Gastrocnemius medialis (tissue), 4 donors: ENCODE measurements around the gene INO80B. TPM values are rescaled to one million over a fixed set of nuclear protein-coding genes. Genes with fewer than 3 reads are reported as not detected.
"Not testable (repeated sequence)": the region's sequence is repeated elsewhere in the genome, so short reads cannot be mapped to it uniquely, and the experiment has no call there.

Experiments
- ATAC-seq, 2 donors: fragments of 150-250 bp; one replicate each; pipeline ENCODE4 v1.9.1; 2016
- DNase-seq, 2 donors: peaks; one replicate each; pipeline ENCODE4 v3.0.0-alpha.2; 2019
- H3K27ac ChIP-seq, 4 donors: fragments of 200-600 bp; sonication (generic); 1 replicate in 1 of 4; 2 replicates in 3 of 4; pipeline ENCODE4 v1.5.1; 2016 to 2018; ENCODE audit warnings: mild to moderate bottlenecking in 2 of 4, moderate library complexity in 1 of 4
- H3K27me3 ChIP-seq, 3 donors: fragments of 200-600 bp; sonication (generic) in 2 of 3; 1 replicate in 1 of 3; 2 replicates in 2 of 3; pipeline versions ENCODE4 v1.5.1 to v1.6.0; 2016 to 2019; ENCODE audit warnings: mild to moderate bottlenecking in 1 of 3, moderate library complexity in 1 of 3
- H3K36me3 ChIP-seq, 2 donors: fragments of 200-600 bp; sonication (generic) in 1 of 2; one replicate each; pipeline ENCODE4 v1.5.1; 2017 to 2018
- H3K4me1 ChIP-seq, 2 donors: fragments of 200-600 bp; sonication (generic) in 1 of 2; one replicate each; pipeline ENCODE4 v1.5.1; 2016 to 2017; ENCODE audit warnings: mild to moderate bottlenecking in 2 of 2
- H3K4me3 ChIP-seq, 4 donors: fragments of 200-600 bp; sonication (generic) in 3 of 4; 1 replicate in 1 of 4; 2 replicates in 3 of 4; pipeline ENCODE4 v1.5.1; 2016 to 2019; ENCODE audit warnings: mild to moderate bottlenecking in 2 of 4
- H3K9me3 ChIP-seq, 3 donors: fragments of 200-600 bp; sonication (generic) in 2 of 3; 1 replicate in 1 of 3; 2 replicates in 2 of 3; pipeline ENCODE4 v1.5.1; 2016 to 2019
- CTCF ChIP-seq, 5 experiments: fragments of 450-650 bp in 3 of 5; fragments of 200-600 bp in 2 of 5; sonication (generic) in 2 of 5; IDR thresholded peaks in 4 of 5; conservative IDR thresholded peaks in 1 of 5; 1 replicate in 4 of 5; 2 replicates in 1 of 5; pipeline ENCODE4 v1.5.1; 2016 to 2019; ENCODE audit warnings: antibody characterized with exemption in 5 of 5, mild to moderate bottlenecking in 3 of 5, moderate library complexity in 3 of 5
- POLR2A ChIP-seq, 2 donors: fragments of 450-650 bp; IDR thresholded peaks; one replicate each; pipeline ENCODE4 v1.6.1; 2017; ENCODE audit warnings: antibody characterized with exemption in 2 of 2, mild to moderate bottlenecking in 2 of 2, moderate library complexity in 2 of 2
- in situ Hi-C, 4 donors: fragments of 200-750 bp; cut with MboI; loops; one replicate each; pipeline versions ENCODE4 v1.15.0 to v1.8.0; 2017; ENCODE audit warnings: low sequenced_read_pairs in 4 of 4
- intact Hi-C: fragments of 100-400 bp; cut with DNase I; formaldehyde crosslinking; loops from one replicate; pipeline ENCODE4 v1.15.1; 2023; ENCODE audit warnings: low total_unique reads
- total RNA-seq, 4 donors: library from RNA; depleted of rRNA; stranded (reverse); fragments of >200 nt; gene quantifications; one replicate each; pipeline versions ENCODE4 v1.1.0 to v1.2.3, GENCODE V29; 2016

Gene INO80B
- total RNA-seq, 4 donors from 2014 or later = 14.5 to 51.9 (median 41.1) TPM

- peak overlapping the region; percentile 68 to 85 (median 73) for H3K27ac ChIP-seq
- H3K4me3 ChIP-seq = peak overlapping the region; percentile 55 to 65 (median 58)
- TF ChIP-seq CTCF (IDR thresholded peaks at IDR 0.05 in 4 of 5, conservative IDR thresholded peaks at IDR 0.05 in 1 of 5) = no peak
- TF ChIP-seq POLR2A (IDR thresholded peaks at IDR 0.05) = no peak
- H3K4me1 ChIP-seq = peaks cover 20 to 30% of the 10 kb centered on the region in 2 donors
- no peak for DNase-seq
- in situ Hi-C loops = no loop called here
- ATAC-seq = no peak
- H3K9me3 ChIP-seq = no peaks in the 10 kb centered on the region
- H3K27me3 ChIP-seq = peaks cover 6 to 32% (median 7%) of the 10 kb centered on the region in 3 donors
- intact Hi-C loops = no loop called here
- H3K36me3 ChIP-seq = no peaks in the 10 kb centered on the region
Observed at GRCh38 chr2:74441170-74441689, 13.7 kb upstream of the INO80B start.

GRCh38 chr2:74441690-74442482 lies 13.0 kb upstream of the INO80B start, which contains the start of gene RTKN:
Gene RTKN (minus strand): TSS chr2:74441937. CDS start chr2:74441816, 121 bp downstream.
- Histone ChIP-seq H3K4me1 (peaks cover 20 to 30% of the 10 kb centered on the region in 2 donors), H3K4me3 (peak within 1 kb of the TSS; percentile 55 to 65 (median 58)), H3K27me3 (peaks cover 6 to 32% (median 7%) of the 10 kb centered on the region in 3 donors), H3K9me3 (no peaks in the 10 kb centered on the region), H3K36me3 (no peaks in the 10 kb centered on the region), H3K27ac (peak within 1 kb of the TSS; percentile 68 to 85 (median 73))
- intact Hi-C loops = no loop called here
- TF ChIP-seq CTCF (IDR thresholded peaks at IDR 0.05 in 4 of 5, conservative IDR thresholded peaks at IDR 0.05 in 1 of 5) (no peak), POLR2A (IDR thresholded peaks at IDR 0.05) (no peak)
- peak in 1 of 2 donors; percentile 35 for DNase-seq
- ATAC-seq = no peak
- in situ Hi-C loops = no loop called here

- DNase-seq, H3K36me3 ChIP-seq, H3K9me3 ChIP-seq, intact Hi-C loops, ATAC-seq, in situ Hi-C loops, H3K27ac ChIP-seq: not testable (repeated sequence)
- Histone ChIP-seq H3K4me1 (peaks cover 20 to 30% of the 10 kb centered on the region in 2 donors), H3K4me3 (peak overlapping the region; percentile 55 to 65 (median 58)), H3K27me3 (peaks cover 6 to 32% (median 7%) of the 10 kb centered on the region in 3 donors)
Observed at GRCh38 chr2:74442483-74443297, 12.2 kb upstream of the INO80B start.

- no peaks in the 10 kb centered on the region for H3K36me3 ChIP-seq
- no peaks in the 10 kb centered on the region for H3K9me3 ChIP-seq
- no peak overlapping the region for H3K27ac ChIP-seq
- TF ChIP-seq CTCF (IDR thresholded peaks at IDR 0.05 in 4 of 5, conservative IDR thresholded peaks at IDR 0.05 in 1 of 5) (no peak), POLR2A (IDR thresholded peaks at IDR 0.05) (no peak)
- ATAC-seq = no peak
- H3K4me1 ChIP-seq = peaks cover 4 to 23% of the 10 kb centered on the region in 2 donors
- in situ Hi-C loops (no loop called here), intact Hi-C loops (no loop called here)
- DNase-seq = no peak
- H3K4me3 ChIP-seq = no peak overlapping the region
- peaks cover 6 to 28% (median 7%) of the 10 kb centered on the region in 3 donors for H3K27me3 ChIP-seq
Observed at GRCh38 chr2:74444498-74445318, 10.2 kb upstream of the INO80B start.
